Fibroblast of lung (primary cell): ENCODE data around the gene HEBP1. TPM values are rescaled to one million over a fixed set of nuclear protein-coding genes. Genes with fewer than 3 reads are reported as not detected.

Experiments
- DNase-seq, 2 donors: peaks; one replicate each; pipeline versions ENCODE4 v3.0.0 to v3.0.0-alpha.2; 2010; ENCODE audit warnings: low read depth in 2 of 2
- H2AFZ ChIP-seq: 2 replicates; pipeline ENCODE4 v1.5.1; 2012; ENCODE audit warnings: low read length, control low read depth, inconsistent platforms
- H3K27ac ChIP-seq: 2 replicates; pipeline ENCODE4 v1.5.1; 2011; ENCODE audit warnings: low read length, control low read depth; ENCODE audit not compliant: insufficient read depth
- H3K27me3 ChIP-seq: 2 replicates; pipeline ENCODE4 v1.5.1; 2011; ENCODE audit warnings: mild to moderate bottlenecking, low read length; ENCODE audit not compliant: control insufficient read depth, insufficient read depth
- H3K36me3 ChIP-seq: 2 replicates; pipeline ENCODE4 v1.5.1; 2011; ENCODE audit warnings: low read length; ENCODE audit not compliant: control insufficient read depth, insufficient read depth
- H3K4me1 ChIP-seq: 2 replicates; pipeline ENCODE4 v1.5.1; 2011; ENCODE audit warnings: low read length; ENCODE audit not compliant: control insufficient read depth, insufficient read depth; ENCODE audit errors: extremely low read depth
- H3K4me2 ChIP-seq: 2 replicates; pipeline ENCODE4 v1.5.1; 2011; ENCODE audit warnings: low read length, control low read depth; ENCODE audit not compliant: insufficient read depth; ENCODE audit errors: extremely low read depth
- H3K4me3 ChIP-seq, 4 experiments: fragments of 200-600 bp in 1 of 4; sonication (generic) in 1 of 4; replicated peaks in 1 of 4; 2 replicates each; pipeline ENCODE4 v1.5.1; 2011 to 2016; ENCODE audit warnings: low read length in 4 of 4, low read depth in 3 of 4, mild to moderate bottlenecking in 3 of 4, control low read depth in 2 of 4, inconsistent platforms in 1 of 4, mixed read lengths in 1 of 4; ENCODE audit not compliant: insufficient read depth in 1 of 4; ENCODE audit errors: control extremely low read depth in 1 of 4
- H3K79me2 ChIP-seq: 2 replicates; pipeline ENCODE4 v1.5.1; 2012; ENCODE audit warnings: mild to moderate bottlenecking, low read length, inconsistent platforms; ENCODE audit not compliant: control insufficient read depth, insufficient read depth
- H3K9ac ChIP-seq: 2 replicates; pipeline ENCODE4 v1.5.1; 2011; ENCODE audit warnings: mild to moderate bottlenecking, low read length, control low read depth; ENCODE audit not compliant: insufficient read depth
- H3K9me3 ChIP-seq: 2 replicates; pipeline ENCODE4 v1.5.1; 2012; ENCODE audit warnings: low read depth, low read length; ENCODE audit not compliant: control insufficient read depth, insufficient read depth
- H4K20me1 ChIP-seq: 2 replicates; pipeline ENCODE4 v1.5.1; 2011; ENCODE audit warnings: low read length; ENCODE audit not compliant: control insufficient read depth, insufficient read depth; ENCODE audit errors: extremely low read depth
- CTCF ChIP-seq, 2 donors: IDR thresholded peaks in 1 of 2; conservative IDR thresholded peaks in 1 of 2; 1 replicate in 1 of 2; 2 replicates in 1 of 2; pipeline ENCODE4 v1.5.1; 2011 to 2012; ENCODE audit warnings: low read length in 2 of 2, control low read depth in 1 of 2, inconsistent platforms in 1 of 2, low read depth in 1 of 2, mild to moderate bottlenecking in 1 of 2
- EZH2 ChIP-seq: IDR thresholded peaks from 2 replicates; pipeline ENCODE4 v1.5.1; 2012; ENCODE audit warnings: low read length, control low read depth, mild to moderate bottlenecking; ENCODE audit errors: missing control alignments
- polyA plus RNA-seq, 2 donors: library from polyadenylated mRNA; depleted of rRNA in 1 of 2; stranded (reverse) in 1 of 2; unstranded in 1 of 2; fragments of >200 nt; gene quantifications; 2 replicates each; pipeline ENCODE4 v1.2.1, GENCODE V29; 2011 to 2012; ENCODE audit warnings: missing spikeins in 1 of 2
- total RNA-seq: library from RNA; depleted of rRNA; stranded (reverse); fragments of >200 nt; gene quantifications from 2 replicates; pipeline ENCODE4 v1.2.1, GENCODE V29; 2014

Gene HEBP1
- total and polyA plus RNA-seq, 2 donors (not counting 1 experiment from before 2014, with no cell fraction given) = 33.7 to 78.2 TPM

- DNase-seq = no peak
- H3K9ac ChIP-seq = no peak overlapping the region
- peaks cover 11% of the 10 kb centered on the region for H3K36me3 ChIP-seq
- TF ChIP-seq EZH2 (no peak), CTCF (conservative IDR thresholded peaks at IDR 0.05 in 1 of 2, IDR thresholded peaks at IDR 0.05 in 1 of 2; ENCODE audit: low read depth in 1 of 2, low read length in 2 of 2) (no peak)
- no peaks in the 10 kb centered on the region for H3K9me3 ChIP-seq
- no peak overlapping the region for H3K4me2 ChIP-seq
- peaks cover 9% of the 10 kb centered on the region for H3K79me2 ChIP-seq
- no peak overlapping the region for H3K4me3 ChIP-seq
- no peaks in the 10 kb centered on the region for H3K27me3 ChIP-seq
- H2AFZ ChIP-seq = no peak overlapping the region
- no peaks in the 10 kb centered on the region for H4K20me1 ChIP-seq
- H3K27ac ChIP-seq = no peak overlapping the region
- peaks cover 7% of the 10 kb centered on the region for H3K4me1 ChIP-seq
Measured at GRCh38 chr12:12986775-12987331, 13.2 kb downstream of the HEBP1 start.

- peaks cover 13% of the 10 kb centered on the region for H3K36me3 ChIP-seq
- peaks cover under 1% of the 10 kb centered on the region for H3K4me1 ChIP-seq
- no peak overlapping the region for H3K4me3 ChIP-seq
- H3K27ac ChIP-seq = no peak overlapping the region
- H4K20me1 ChIP-seq = no peaks in the 10 kb centered on the region
- H3K9me3 ChIP-seq = no peaks in the 10 kb centered on the region
- no peak overlapping the region for H3K9ac ChIP-seq
- DNase-seq = peak; percentile 15 to 23
- no peak overlapping the region for H2AFZ ChIP-seq
- no peak for TF ChIP-seq EZH2
- peak; percentile 39 to 65 for TF ChIP-seq CTCF (conservative IDR thresholded peaks at IDR 0.05 in 1 of 2, IDR thresholded peaks at IDR 0.05 in 1 of 2; ENCODE audit: low read depth in 1 of 2, low read length in 2 of 2)
- peaks cover 2% of the 10 kb centered on the region for H3K79me2 ChIP-seq
- no peak overlapping the region for H3K4me2 ChIP-seq
- H3K27me3 ChIP-seq = no peaks in the 10 kb centered on the region
Measured at GRCh38 chr12:12985817-12986408, 14.2 kb downstream of the HEBP1 start.

- H3K4me3 ChIP-seq = no peak overlapping the region
- no peak overlapping the region for H3K4me2 ChIP-seq
- H3K79me2 ChIP-seq = no peaks in the 10 kb centered on the region
- no peak overlapping the region for H2AFZ ChIP-seq
- DNase-seq = no peak
- no peaks in the 10 kb centered on the region for H3K9me3 ChIP-seq
- H4K20me1 ChIP-seq = no peaks in the 10 kb centered on the region
- no peaks in the 10 kb centered on the region for H3K27me3 ChIP-seq
- no peak overlapping the region for H3K9ac ChIP-seq
- TF ChIP-seq CTCF (conservative IDR thresholded peaks at IDR 0.05 in 1 of 2, IDR thresholded peaks at IDR 0.05 in 1 of 2; ENCODE audit: low read depth in 1 of 2, low read length in 2 of 2) (no peak), EZH2 (no peak)
- H3K36me3 ChIP-seq = peaks cover 13% of the 10 kb centered on the region
- H3K4me1 ChIP-seq = peaks cover 14% of the 10 kb centered on the region
- no peak overlapping the region for H3K27ac ChIP-seq
Measured at GRCh38 chr12:12984149-12984548, 15.9 kb downstream of the HEBP1 start.
